Cortex of kidney (tissue), 1 donor: ENCODE results near the gene CHI3L2.

Source experiments
- DNase-seq: peaks from one replicate; lab custom pipeline; 2025; lab: John Stamatoyannopoulos, UW

CHI3L2 gene

GRCh38 chr1:111227434-111227833 is at the start of gene CHI3L2:
TSS of gene CHI3L2 (plus strand) at chr1:111227713. CDS start at chr1:111227730, 17 bp downstream.
- DNase-seq, result no peak

GRCh38 chr1:111179968-111180533 is 47.5 kb upstream of the CHI3L2 start:
- no peak for DNase-seq

GRCh38 chr1:111182052-111182451 is 45.5 kb upstream of the CHI3L2 start:
- DNase-seq, result no peak

GRCh38 chr1:111183308-111184069 is 44.0 kb upstream of the CHI3L2 start:
- DNase-seq, result no peak

- DNase-seq, result no peak
Observed at GRCh38 chr1:111184663-111185062, 42.9 kb upstream of the CHI3L2 start.

- no peak for DNase-seq
Observed at GRCh38 chr1:111190931-111191451, 36.5 kb upstream of the CHI3L2 start.

- DNase-seq, result no peak
Observed at GRCh38 chr1:111191496-111191895, 36.0 kb upstream of the CHI3L2 start.

GRCh38 chr1:111192074-111192473 is 35.4 kb upstream of the CHI3L2 start:
- DNase-seq, result no peak

GRCh38 chr1:111192658-111193519 is 34.6 kb upstream of the CHI3L2 start:
- no peak for DNase-seq

GRCh38 chr1:111193712-111194480 is 33.6 kb upstream of the CHI3L2 start:
- no peak for DNase-seq

- no peak for DNase-seq
Observed at GRCh38 chr1:111195002-111195684, 32.4 kb upstream of the CHI3L2 start.

GRCh38 chr1:111196213-111196612 is 31.3 kb upstream of the CHI3L2 start:
- no peak for DNase-seq

- DNase-seq, result no peak
Observed at GRCh38 chr1:111197598-111198284, 29.8 kb upstream of the CHI3L2 start.

- no peak for DNase-seq
Observed at GRCh38 chr1:111198836-111199235, 28.7 kb upstream of the CHI3L2 start.

GRCh38 chr1:111199329-111199728 is 28.2 kb upstream of the CHI3L2 start:
- DNase-seq, result no peak

- no peak for DNase-seq
Observed at GRCh38 chr1:111199881-111200801, 27.4 kb upstream of the CHI3L2 start, which contains the start of gene DENND2D. TSS of gene DENND2D (minus strand) at chr1:111200646. CDS start at chr1:111200459, 187 bp downstream.

- DNase-seq, result no peak
Observed at GRCh38 chr1:111200802-111201161, 26.7 kb upstream of the CHI3L2 start.

- DNase-seq, result no peak
Observed at GRCh38 chr1:111201275-111202090, 26.0 kb upstream of the CHI3L2 start.

GRCh38 chr1:111202366-111202706 is 25.2 kb upstream of the CHI3L2 start:
- no peak for DNase-seq
